Duodenal mucosa (tissue), 2 donors: ENCODE results near the gene SSR1.
A peak's percentile ranks its signal among the peaks of the same experiment; 100 is the strongest.
"Not testable (repeated sequence)": the region's sequence is repeated elsewhere in the genome, so short reads cannot be mapped to it uniquely, and the experiment has no call there.

Experiments used
- H3K27ac ChIP-seq: one replicate; pipeline ENCODE4 v1.7.0; 2013; ENCODE audit warnings: low read depth, low read length
- H3K27me3 ChIP-seq, 2 donors: one replicate each; pipeline ENCODE4 v1.7.0; 2013; ENCODE audit warnings: low read length in 2 of 2, control low read depth in 1 of 2; ENCODE audit not compliant: insufficient read depth in 2 of 2, control insufficient read depth in 1 of 2
- H3K36me3 ChIP-seq, 2 donors: one replicate each; pipeline ENCODE4 v1.7.0; 2013; ENCODE audit warnings: low read length in 2 of 2, control low read depth in 1 of 2; ENCODE audit not compliant: insufficient read depth in 2 of 2, control insufficient read depth in 1 of 2
- H3K4me1 ChIP-seq, 2 donors: one replicate each; pipeline ENCODE4 v1.7.0; 2013; ENCODE audit warnings: low read length in 2 of 2, control low read depth in 1 of 2; ENCODE audit not compliant: insufficient read depth in 2 of 2, control insufficient read depth in 1 of 2
- H3K4me3 ChIP-seq, 2 donors: one replicate each; pipeline ENCODE4 v1.7.0; 2013; ENCODE audit warnings: low read length in 2 of 2, low read depth in 1 of 2
- H3K9ac ChIP-seq, 2 donors: one replicate each; pipeline ENCODE4 v1.7.0; 2013; ENCODE audit warnings: low read length in 2 of 2, low read depth in 1 of 2
- H3K9me3 ChIP-seq, 2 donors: one replicate each; pipeline ENCODE4 v1.7.0; 2013; ENCODE audit warnings: low read length in 2 of 2, control low read depth in 1 of 2; ENCODE audit not compliant: control insufficient read depth in 1 of 2

Gene SSR1

DNA sequence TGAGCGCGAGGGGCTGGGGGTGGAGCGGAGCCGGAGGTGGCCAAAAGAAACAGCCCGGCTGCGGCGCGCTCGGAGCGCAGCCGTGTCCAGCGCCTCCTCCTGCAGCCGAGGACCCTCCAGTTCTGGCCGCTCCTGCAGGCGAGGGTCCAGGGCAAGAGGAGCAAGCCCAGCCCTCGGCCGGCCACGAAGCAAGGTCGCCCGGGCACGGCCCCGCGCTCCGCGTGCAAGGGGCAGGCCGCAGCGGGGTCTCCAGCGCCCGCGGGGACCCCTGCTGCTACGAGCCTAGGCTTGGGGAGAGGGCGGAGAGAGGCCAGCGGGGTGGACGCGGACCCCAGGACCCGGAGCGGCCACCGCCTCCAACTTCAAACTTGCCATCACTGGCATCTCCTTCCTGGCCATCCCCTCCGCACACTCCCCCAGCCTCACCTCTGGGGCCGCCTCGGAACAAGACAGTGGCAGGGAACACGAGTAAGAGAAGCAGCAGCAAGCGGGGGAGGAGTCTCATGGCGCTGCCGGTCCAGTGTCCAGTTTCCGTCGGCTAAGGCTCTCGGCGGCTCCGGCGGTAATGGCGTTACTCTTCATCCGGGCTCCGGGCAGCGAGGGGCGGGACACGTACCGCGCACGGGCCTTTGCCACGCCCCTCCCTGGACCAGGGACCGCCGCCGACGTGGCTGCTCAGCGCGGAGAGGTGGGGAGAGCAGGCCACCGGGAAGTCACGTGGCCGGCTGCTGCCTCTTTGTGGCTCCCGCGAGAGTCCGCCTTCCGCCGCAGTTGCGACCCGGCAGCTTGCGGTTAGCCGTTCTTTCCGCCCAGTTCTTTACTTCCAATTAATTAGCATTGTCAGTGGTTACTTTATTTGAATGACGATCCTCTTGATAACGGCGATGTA lies at the start of gene SSR1:
Gene SSR1 (minus strand): TSS at position 584 of the 889 bp plus-strand sequence. CDS start 79 bp downstream, at position 505.
- H3K27ac ChIP-seq: peak within 1 kb of the TSS; percentile 90
- H3K9ac ChIP-seq: peak within 1 kb of the TSS; percentile 94 to 95
- no peaks in the 10 kb centered on the region for H3K27me3 ChIP-seq
- H3K9me3 ChIP-seq: no peaks in the 10 kb centered on the region
- H3K4me1 ChIP-seq: peaks cover 12 to 20% of the 10 kb centered on the region in 2 donors
- peaks cover 2 to 19% of the 10 kb centered on the region in 2 donors for H3K36me3 ChIP-seq
- peak within 1 kb of the TSS; percentile 93 to 99 for H3K4me3 ChIP-seq

DNA sequence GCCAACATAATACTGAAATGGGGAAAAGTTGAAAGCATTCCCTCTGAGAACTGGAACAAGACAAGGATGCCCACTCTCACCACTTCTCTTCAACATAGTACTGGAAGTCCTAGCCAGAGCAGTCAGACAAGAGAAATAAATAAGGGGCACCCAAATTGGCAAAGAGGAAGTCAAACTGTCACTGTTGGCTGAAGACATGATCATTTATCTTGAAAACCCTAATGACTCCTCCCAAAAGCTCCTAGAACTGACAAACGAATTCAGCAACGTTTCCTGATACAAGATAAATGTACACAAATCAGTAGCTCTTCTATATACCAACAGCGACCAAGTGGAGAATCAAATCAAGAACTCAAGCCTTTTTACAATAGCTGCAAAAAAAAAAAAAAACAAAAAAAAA lies 38.9 kb upstream of the SSR1 start:
- H3K4me1 ChIP-seq, H3K9ac ChIP-seq, H3K36me3 ChIP-seq, H3K27ac ChIP-seq, H3K9me3 ChIP-seq, H3K27me3 ChIP-seq, H3K4me3 ChIP-seq: not testable (repeated sequence)

DNA sequence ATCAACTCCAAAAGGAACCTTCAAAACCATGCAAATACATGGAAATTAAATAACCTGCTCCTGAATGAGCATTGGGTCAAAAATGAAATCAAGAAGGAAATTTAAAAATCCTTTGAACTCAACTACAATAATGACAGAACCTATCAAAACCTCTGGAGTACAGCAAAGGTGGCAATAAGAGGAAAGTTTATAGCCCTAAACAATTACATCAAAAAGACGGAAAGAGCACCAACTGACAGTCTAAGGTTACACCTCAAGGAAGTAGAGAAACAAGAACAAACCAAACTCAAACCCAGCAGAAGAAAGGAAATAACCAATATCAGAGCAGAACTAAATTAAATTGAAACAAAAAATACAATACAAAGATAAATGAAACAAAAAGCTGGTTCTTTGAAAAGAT lies 37.6 kb upstream of the SSR1 start:
- H3K27ac ChIP-seq, H3K9me3 ChIP-seq, H3K4me1 ChIP-seq, H3K4me3 ChIP-seq, H3K9ac ChIP-seq, H3K36me3 ChIP-seq, H3K27me3 ChIP-seq: not testable (repeated sequence)

DNA sequence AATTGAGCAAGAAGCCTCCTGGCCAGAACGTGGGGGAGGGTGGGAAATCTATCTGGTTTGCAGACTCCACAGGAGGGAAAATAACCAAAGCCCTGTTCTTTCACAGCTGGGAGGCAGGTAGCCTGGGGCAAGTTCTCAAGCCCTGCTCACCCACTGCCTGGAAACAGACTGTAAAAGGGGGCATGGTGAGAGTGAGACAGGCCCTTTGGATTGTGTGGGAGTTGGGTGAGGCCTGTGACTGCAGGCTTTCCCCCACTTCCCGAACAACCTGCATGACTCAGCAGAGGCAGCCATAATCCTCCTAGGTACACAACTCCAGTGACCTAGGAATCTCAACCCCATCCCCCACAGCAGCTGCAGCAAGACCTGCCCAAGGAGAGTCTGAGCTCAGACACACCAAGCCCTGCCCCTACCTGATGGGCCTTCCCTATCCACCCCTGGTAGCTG lies 34.6 kb upstream of the SSR1 start:
- H3K9me3 ChIP-seq, H3K4me3 ChIP-seq, H3K27me3 ChIP-seq, H3K36me3 ChIP-seq, H3K27ac ChIP-seq, H3K9ac ChIP-seq, H3K4me1 ChIP-seq: not testable (repeated sequence)

DNA sequence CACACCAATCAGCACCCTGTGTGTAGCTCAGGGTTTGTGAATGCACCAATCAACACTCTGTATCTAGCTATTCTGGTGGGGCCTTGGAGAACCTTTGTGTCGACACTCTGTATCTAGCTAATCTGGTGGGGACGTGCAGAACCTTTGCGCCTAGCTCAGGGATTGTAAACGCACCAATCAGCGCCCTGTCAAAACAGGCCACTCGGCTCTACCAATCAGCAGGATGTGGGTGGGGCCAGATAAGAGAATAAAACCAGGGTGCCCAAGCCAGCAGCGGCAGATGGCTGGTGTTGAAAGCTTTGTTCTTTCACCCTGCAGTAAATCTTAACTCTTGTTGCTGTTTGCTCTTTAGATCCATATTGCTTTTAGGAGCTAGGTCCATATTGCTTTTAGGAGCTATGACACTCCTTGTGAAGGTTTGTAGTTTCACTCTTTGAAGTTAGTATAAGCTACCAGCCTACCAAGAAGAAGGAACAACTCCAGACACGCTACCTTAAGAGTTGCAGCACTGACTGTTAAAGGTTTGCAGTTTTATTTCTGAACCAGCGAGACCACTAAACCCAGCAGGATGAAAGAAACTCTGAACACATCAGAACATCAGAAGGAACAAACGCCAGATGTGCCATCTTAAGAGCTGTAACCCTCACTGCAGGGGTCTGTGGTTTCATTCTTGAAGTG lies 31.9 kb upstream of the SSR1 start:
- H3K36me3 ChIP-seq, H3K9ac ChIP-seq, H3K27me3 ChIP-seq, H3K9me3 ChIP-seq, H3K27ac ChIP-seq, H3K4me3 ChIP-seq, H3K4me1 ChIP-seq: not testable (repeated sequence)

DNA sequence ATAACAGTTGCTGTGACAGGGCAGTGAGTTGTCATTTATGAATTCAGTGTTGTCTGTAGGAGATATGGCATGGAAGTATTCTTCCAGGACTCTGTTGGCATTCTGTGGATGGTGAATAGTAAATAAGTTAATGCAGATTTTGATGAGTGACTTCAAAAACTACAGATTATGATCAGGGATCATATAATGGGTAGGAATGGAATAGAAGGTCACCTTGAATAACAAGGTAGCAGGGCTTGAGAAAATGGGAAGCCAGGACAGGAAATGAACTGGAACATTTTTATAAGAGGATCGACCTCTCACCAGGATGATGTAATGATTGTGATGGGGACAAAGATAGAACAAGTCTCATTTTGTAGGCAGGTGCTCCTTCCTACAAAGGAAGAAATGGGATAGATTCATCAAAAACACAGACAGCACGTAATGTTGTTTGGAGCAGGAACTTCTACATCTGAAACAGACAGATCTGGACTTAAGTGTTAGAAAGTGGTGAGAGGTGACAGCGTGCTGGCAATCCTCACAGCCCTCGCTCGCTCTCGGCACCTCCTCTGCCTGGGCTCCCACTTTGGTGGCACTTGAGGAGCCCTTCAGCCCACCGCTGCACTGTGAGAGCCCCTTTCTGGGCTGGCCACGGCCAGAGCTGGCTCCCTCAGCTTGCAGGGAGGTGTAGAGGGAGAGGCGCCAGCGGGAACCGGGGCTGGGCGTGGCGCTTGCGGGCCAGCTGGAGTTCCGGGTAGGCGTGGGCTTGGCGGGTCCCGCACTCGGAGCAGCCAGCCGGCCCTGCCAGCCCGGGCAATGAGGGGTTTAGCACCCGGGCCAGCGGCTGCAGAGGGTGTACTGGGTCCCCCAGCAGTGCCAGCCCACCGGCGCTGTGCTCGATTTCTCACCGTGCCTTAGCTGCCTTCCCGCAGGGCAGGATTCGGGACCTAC lies 30.8 kb upstream of the SSR1 start:
- Histone ChIP-seq H3K27me3 (no peaks in the 10 kb centered on the region), H3K4me1 (no peaks in the 10 kb centered on the region), H3K9me3 (no peaks in the 10 kb centered on the region), H3K4me3 (no peak overlapping the region), H3K27ac (no peak overlapping the region), H3K9ac (no peak overlapping the region), H3K36me3 (no peaks in the 10 kb centered on the region)

DNA sequence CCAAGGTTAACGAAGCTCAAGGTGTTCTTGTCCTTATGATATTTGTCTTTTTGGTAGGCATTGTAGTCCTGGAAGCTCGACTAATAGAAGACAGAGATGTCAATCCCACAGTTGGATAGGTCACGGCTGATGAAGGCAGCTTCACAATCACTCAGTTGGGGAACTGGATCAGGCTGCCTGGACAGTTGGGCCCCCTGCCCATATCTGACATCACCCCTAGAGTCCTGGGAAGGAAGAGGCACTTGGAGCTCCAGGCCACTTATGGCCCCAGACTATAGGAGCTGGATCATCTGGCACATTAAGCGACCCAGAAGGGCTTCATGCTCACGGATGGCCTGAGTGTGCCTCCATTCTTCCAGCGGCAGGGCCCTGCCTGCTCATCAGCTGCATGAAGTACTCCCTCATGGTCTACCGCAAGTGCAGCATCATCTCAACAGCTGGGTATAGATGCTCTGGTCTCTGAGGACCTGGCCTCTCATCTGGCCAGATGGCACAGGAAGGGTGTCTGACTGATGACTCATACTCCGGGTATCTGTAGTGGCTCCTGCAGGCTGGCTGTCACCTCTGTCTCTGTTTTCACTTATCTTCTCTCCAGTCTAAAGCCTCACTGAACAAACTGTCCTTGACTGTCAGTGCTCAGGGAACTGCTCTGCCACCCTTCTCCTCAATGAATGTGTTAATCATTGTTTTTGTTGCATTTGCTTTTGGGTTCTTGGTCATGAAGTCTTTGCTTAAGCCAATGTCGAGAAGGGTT lies 29.2 kb upstream of the SSR1 start:
- Histone ChIP-seq H3K27ac (no peak overlapping the region), H3K9ac (no peak overlapping the region), H3K9me3 (no peaks in the 10 kb centered on the region), H3K36me3 (no peaks in the 10 kb centered on the region), H3K4me1 (no peaks in the 10 kb centered on the region), H3K27me3 (no peaks in the 10 kb centered on the region), H3K4me3 (no peak overlapping the region)

DNA sequence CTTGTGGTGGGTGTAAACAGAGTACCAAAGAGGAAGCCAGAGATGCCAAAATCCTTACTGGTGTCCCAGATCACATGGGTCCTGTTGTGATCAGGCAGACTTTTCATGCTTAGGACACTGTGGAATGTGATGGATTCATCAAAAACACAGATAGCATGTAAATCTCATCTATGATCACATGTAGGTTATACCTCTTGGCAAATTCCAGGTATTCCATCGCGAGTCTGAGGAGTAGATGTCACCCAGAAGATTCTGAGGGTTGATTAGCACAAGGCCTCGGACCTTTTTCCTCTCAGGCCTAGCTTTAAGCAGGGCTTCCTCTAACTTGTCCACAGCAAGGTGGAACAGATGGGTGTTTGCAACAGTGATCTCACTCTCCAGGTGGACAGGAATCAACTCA lies 28.3 kb upstream of the SSR1 start:
- no peak overlapping the region for H3K4me3 ChIP-seq
- no peaks in the 10 kb centered on the region for H3K4me1 ChIP-seq
- H3K9me3 ChIP-seq: no peaks in the 10 kb centered on the region
- no peak overlapping the region for H3K9ac ChIP-seq
- no peaks in the 10 kb centered on the region for H3K36me3 ChIP-seq
- no peaks in the 10 kb centered on the region for H3K27me3 ChIP-seq
- H3K27ac ChIP-seq: no peak overlapping the region

DNA sequence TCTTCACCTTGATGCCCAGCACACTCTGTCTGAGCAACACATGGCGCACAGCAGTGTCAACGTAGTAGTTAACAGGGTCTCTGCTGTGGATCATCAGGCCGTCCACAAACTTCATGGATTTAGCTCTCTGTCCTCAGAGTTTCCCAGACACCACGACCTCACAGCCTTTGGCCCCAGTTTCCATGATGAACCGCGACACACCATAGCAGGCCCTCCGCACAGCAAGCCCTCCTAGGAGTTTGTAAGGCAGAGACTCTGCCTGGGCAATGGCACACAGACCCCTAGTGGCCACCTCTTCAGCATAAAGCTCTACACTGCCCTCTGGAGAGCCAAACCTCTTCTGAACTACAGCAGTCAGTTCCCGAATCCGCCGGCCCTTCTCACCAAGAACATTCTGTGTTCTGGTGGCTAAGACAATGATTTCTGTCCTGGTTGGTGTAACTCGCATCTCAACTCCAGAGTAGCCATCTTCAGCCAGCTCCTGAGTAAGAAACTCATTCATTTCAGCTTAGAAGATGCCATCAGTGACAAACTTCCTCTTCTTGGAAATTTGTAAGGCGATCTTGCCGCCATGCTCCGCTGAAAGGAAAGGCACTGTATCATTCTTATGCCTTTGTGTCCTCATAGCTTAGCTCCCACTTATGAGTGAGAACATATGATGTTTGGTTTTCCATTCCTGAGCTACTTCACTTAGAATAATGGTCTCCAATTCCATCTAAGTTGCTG lies 26.2 kb upstream of the SSR1 start:
- not testable (repeated sequence) for H3K4me3 ChIP-seq, H3K27ac ChIP-seq, H3K4me1 ChIP-seq, H3K27me3 ChIP-seq, H3K36me3 ChIP-seq, H3K9ac ChIP-seq, H3K9me3 ChIP-seq
